Progenitor cell of endocrine pancreas (in vitro differentiated cells): ENCODE results near the gene HSH2D. TPM values are rescaled to one million over a fixed set of nuclear protein-coding genes. Genes with fewer than 3 reads are reported as not detected.

Experiments
- DNase-seq: peaks from one replicate; pipeline ENCODE4 v3.0.0; 2021; ENCODE audit warnings: low spot score; ENCODE audit not compliant: unreplicated experiment
- H3K27ac Mint-ChIP-seq: 2 replicates; pipeline ENCODE4 v1.8.0; 2021; ENCODE audit warnings: mild to moderate bottlenecking, moderate library complexity, mixed read lengths
- H3K27me3 Mint-ChIP-seq: 2 replicates; pipeline ENCODE4 v1.8.0; 2021; ENCODE audit warnings: mixed read lengths
- H3K36me3 Mint-ChIP-seq: 2 replicates; pipeline ENCODE4 v1.8.0; 2022; ENCODE audit warnings: mixed read lengths; ENCODE audit not compliant: insufficient read depth
- H3K4me1 Mint-ChIP-seq: 2 replicates; pipeline ENCODE4 v1.8.0; 2021; ENCODE audit warnings: low read depth, mixed read lengths
- H3K4me3 Mint-ChIP-seq: 2 replicates; pipeline ENCODE4 v1.8.0; 2021; ENCODE audit warnings: low read depth, mild to moderate bottlenecking, moderate library complexity, mixed read lengths
- H3K9me3 Mint-ChIP-seq: 2 replicates; pipeline ENCODE4 v1.8.0; 2021; ENCODE audit warnings: low read depth, mixed read lengths
- total RNA-seq: library from RNA; stranded (reverse); gene quantifications from 2 replicates; pipeline ENCODE4 v1.2.1, GENCODE V29; 2021
- TF ChIP-seq, protein P1 (sequence below): fragments of 200-600 bp; sonication (generic); IDR thresholded peaks from one replicate; pipeline ENCODE4 v1.5.0; 2021; ENCODE audit warnings: antibody characterized with exemption, mild to moderate bottlenecking; ENCODE audit not compliant: unreplicated experiment

Gene HSH2D
- total RNA-seq, 1 donor from 2014 or later: 0.72 TPM

DNA sequence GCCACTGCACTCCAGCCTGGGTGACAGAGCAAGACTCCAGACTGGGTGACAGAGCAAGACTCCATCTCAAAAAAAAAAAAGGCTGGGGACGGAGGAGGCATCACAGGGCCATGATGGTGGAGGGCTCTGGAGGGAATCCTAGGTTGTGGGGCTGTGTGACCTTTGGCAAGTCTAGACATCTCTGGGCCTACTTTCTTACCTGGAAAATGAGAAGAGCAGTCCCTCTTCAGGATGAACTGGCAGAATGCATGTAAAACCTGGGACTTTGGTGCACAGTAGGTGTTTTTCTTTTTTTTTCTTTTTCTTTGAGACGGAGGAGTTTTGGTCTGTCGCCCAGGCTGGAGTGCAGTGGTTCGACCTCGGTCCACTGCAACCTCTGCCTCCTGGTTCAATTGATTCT, 16.2 kb downstream of the HSH2D start:
- Mint-ChIP-seq H3K36me3 (no peaks in the 10 kb centered on the region), H3K9me3 (no peaks in the 10 kb centered on the region), H3K27me3 (no peaks in the 10 kb centered on the region), H3K27ac (no peak overlapping the region), H3K4me1 (no peaks in the 10 kb centered on the region), H3K4me3 (no peak overlapping the region)
- no peak for DNase-seq
- TF ChIP-seq, protein P1, sequence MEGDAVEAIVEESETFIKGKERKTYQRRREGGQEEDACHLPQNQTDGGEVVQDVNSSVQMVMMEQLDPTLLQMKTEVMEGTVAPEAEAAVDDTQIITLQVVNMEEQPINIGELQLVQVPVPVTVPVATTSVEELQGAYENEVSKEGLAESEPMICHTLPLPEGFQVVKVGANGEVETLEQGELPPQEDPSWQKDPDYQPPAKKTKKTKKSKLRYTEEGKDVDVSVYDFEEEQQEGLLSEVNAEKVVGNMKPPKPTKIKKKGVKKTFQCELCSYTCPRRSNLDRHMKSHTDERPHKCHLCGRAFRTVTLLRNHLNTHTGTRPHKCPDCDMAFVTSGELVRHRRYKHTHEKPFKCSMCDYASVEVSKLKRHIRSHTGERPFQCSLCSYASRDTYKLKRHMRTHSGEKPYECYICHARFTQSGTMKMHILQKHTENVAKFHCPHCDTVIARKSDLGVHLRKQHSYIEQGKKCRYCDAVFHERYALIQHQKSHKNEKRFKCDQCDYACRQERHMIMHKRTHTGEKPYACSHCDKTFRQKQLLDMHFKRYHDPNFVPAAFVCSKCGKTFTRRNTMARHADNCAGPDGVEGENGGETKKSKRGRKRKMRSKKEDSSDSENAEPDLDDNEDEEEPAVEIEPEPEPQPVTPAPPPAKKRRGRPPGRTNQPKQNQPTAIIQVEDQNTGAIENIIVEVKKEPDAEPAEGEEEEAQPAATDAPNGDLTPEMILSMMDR: no peak

- Mint-ChIP-seq H3K4me3 (no peak overlapping the region), H3K36me3 (no peaks in the 10 kb centered on the region), H3K4me1 (no peaks in the 10 kb centered on the region), H3K27ac (no peak overlapping the region), H3K27me3 (no peaks in the 10 kb centered on the region), H3K9me3 (no peaks in the 10 kb centered on the region)
- TF ChIP-seq, protein P1: no peak
- no peak for DNase-seq
These were observed 17.0 kb downstream of the HSH2D start for GRCh38 chr19:16160445-16160942.

DNA sequence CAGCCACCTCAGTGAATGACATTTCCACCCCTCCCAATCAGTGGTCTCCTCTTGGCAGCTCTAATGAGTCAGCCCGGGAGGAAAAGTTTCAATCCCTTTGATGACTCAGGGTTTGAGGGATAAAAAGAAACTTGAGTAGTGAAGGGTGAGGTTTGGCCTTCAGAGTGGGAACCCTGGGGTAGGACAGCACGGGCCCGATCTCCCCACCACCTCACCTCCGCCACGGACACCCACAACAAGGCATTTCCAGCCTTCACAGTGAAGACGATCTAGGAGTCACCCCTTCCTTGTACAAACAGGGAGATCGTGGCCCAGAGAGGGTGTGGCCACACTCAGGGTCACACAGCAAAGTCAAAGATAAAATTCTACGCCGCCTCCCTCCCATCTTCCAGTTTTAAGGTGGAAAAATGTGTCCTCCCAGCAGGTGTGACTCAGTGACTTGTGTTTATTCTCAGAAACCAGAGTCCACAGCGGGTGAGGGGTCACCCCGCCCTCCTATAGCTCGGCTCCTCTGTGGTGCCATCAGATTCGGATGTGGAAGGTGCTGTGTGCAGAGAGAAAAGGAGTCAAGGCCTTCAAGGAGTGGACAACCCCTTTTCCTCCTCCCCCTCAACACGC, 17.6 kb downstream of the HSH2D start:
- Mint-ChIP-seq H3K4me3 (no peak overlapping the region), H3K36me3 (no peaks in the 10 kb centered on the region), H3K27me3 (no peaks in the 10 kb centered on the region), H3K4me1 (no peaks in the 10 kb centered on the region), H3K27ac (no peak overlapping the region), H3K9me3 (no peaks in the 10 kb centered on the region)
- TF ChIP-seq, protein P1: no peak
- DNase-seq: no peak

DNA sequence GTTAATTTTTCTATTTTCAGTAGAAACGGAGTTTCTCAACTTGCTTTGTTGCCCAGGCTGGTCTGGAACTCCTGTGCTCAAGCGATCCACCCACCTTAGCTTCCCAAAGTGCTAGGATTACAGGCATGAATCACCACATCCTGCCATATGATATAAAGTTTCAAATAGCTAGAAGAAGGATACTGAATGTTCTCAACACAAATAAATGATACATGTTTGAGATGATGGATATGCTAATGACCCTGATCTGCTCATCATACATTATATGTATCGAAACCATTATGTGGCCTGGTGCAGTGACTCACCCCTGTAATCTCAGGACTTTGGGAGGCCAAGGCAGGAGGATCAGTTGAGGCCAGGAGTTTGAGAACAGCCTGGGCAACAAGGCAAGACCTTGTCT, 18.4 kb downstream of the HSH2D start:
- no peak overlapping the region for H3K4me3 Mint-ChIP-seq
- DNase-seq: no peak
- TF ChIP-seq, protein P1: no peak
- H3K27me3 Mint-ChIP-seq: no peaks in the 10 kb centered on the region
- H3K36me3 Mint-ChIP-seq: no peaks in the 10 kb centered on the region
- H3K27ac Mint-ChIP-seq: no peak overlapping the region
- no peaks in the 10 kb centered on the region for H3K4me1 Mint-ChIP-seq
- no peaks in the 10 kb centered on the region for H3K9me3 Mint-ChIP-seq

DNA sequence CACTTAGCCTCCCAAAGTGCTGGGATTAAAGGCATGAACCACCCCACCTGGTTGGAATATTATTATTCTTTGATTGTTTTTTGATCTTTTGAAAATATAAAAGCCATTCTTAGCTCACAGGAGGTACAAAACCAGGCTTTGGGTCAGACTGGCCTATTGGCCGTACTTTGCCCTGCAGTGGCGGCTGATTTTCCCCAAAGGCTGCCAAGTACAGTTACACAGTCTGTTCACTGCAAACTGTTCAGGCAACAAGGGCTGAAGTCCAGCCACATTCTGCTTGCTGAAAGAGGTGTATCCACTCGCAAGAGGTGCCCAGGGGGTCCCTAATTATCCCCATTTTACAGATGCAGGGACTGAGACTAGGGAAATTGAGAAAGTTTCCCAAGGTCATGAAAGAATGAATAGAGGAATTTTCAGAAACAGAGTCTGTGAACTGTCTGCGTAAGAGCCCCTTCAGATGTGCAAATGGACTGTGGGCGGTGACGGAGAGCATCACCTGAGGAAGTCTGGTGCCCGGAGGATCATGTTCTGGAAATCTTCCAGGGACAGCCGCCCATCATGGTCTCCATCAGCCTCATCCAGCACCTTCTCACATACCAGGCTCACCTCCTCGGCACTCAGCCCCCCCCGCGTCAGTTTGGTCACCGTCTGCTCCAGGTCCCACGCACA, 20.9 kb downstream of the HSH2D start:
- Mint-ChIP-seq H3K9me3 (no peaks in the 10 kb centered on the region), H3K4me3 (no peak overlapping the region), H3K4me1 (no peaks in the 10 kb centered on the region), H3K36me3 (no peaks in the 10 kb centered on the region), H3K27me3 (no peaks in the 10 kb centered on the region), H3K27ac (no peak overlapping the region)
- no peak for DNase-seq
- TF ChIP-seq, protein P1: no peak
